Measurements from ENCODE around the gene CA9. TPM values are rescaled to one million over a fixed set of nuclear protein-coding genes. Genes with fewer than 3 reads are reported as not detected.
A peak's percentile ranks its signal among the peaks of the same experiment; 100 is the strongest.

CA9 gene
- total and polyA plus RNA-seq, 9 of the 15 experiments (the other 6 are each of a cell fraction or from before 2014, with no cell fraction given), result 0.15 to 10.6 (median 0.60) TPM; not detected in 4

DNA sequence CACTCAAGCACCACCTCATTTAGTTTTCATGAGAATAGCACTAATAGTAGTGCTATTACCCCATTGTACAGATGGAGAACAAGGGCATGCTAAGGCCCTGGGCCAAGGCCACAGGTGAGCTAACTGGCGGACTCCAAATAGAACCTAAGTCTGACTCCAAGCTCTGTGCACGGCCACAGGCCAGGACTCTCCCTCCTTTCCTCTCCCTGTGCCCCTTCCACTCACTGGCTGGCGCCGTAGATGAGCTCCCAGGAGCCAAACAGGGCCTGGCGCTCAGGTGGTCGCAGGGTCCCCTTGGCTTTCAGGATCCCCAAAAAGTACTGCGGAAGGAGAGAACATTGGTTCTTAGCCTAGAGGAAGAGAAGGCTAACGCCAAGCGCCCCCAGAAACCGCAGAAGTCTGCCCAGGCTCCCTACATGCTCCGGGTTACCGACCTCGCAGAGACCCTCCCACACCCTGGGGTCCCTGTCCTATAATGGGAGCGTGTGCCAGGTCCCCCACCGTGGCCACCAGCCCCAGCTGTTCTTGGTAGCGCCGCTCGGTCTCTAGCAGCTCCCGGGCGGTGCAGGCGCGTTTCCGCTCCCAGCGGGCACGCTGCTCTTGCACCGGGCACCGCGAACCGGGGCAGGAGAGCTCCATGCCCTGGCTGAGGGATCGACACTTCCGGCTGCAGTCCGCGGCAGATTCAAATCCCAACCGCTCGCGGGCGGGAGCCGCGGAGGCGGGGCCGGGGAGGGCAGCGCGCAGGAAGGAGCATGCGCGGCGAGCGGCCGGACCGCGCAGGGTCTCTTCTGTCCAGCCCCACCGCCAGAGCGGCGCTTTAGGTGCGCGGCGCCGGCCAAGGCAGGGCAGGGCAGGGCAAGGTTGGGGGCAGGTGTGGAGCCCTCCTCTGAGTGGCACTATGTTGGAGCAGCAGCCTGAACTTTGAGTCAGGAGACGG, 8.9 kb upstream of the CA9 start, which contains the start of gene ARHGEF39 (continued):
- TF ChIP-seq, protein P1, sequence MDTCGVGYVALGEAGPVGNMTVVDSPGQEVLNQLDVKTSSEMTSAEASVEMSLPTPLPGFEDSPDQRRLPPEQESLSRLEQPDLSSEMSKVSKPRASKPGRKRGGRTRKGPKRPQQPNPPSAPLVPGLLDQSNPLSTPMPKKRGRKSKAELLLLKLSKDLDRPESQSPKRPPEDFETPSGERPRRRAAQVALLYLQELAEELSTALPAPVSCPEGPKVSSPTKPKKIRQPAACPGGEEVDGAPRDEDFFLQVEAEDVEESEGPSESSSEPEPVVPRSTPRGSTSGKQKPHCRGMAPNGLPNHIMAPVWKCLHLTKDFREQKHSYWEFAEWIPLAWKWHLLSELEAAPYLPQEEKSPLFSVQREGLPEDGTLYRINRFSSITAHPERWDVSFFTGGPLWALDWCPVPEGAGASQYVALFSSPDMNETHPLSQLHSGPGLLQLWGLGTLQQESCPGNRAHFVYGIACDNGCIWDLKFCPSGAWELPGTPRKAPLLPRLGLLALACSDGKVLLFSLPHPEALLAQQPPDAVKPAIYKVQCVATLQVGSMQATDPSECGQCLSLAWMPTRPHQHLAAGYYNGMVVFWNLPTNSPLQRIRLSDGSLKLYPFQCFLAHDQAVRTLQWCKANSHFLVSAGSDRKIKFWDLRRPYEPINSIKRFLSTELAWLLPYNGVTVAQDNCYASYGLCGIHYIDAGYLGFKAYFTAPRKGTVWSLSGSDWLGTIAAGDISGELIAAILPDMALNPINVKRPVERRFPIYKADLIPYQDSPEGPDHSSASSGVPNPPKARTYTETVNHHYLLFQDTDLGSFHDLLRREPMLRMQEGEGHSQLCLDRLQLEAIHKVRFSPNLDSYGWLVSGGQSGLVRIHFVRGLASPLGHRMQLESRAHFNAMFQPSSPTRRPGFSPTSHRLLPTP (IDR thresholded peaks at IDR 0.05; ENCODE audit: borderline replicate concordance, extremely low read depth, insufficient read length), result no peak
- no peak for TF ChIP-seq CAMTA2 (CRISPR knock-in tag; conservative IDR thresholded peaks at IDR 0.05)
- TF ChIP-seq MYBL2 (IDR thresholded peaks at IDR 0.05; ENCODE audit: low read depth), result peak; percentile 98
- peak; percentile 94; the same call in 1 of the 2 replicates for TF ChIP-seq MYBL2 (CRISPR knock-in tag; IDR thresholded peaks at IDR 0.05; ENCODE audit: borderline replicate concordance)
- no peak for TF ChIP-seq EWSR1 (IDR thresholded peaks at IDR 0.05; ENCODE audit: borderline replicate concordance, low read depth, partially characterized antibody)
- TF ChIP-seq BRCA1 (IDR thresholded peaks at IDR 0.05), result no peak
- no peak for TF ChIP-seq BRCA1 (CRISPR knock-in tag; IDR thresholded peaks at IDR 0.05)
- TF ChIP-seq ZNF408 (CRISPR knock-in tag; IDR thresholded peaks at IDR 0.05; ENCODE audit: low read depth), result no peak
- peak; percentile 82 for TF ChIP-seq GABPB1 (CRISPR knock-in tag; IDR thresholded peaks at IDR 0.05)
- no peak for TF ChIP-seq MTA2 (IDR thresholded peaks at IDR 0.05; ENCODE audit: low read depth)
- no peak for TF ChIP-seq ZNF766 (CRISPR knock-in tag; conservative IDR thresholded peaks at IDR 0.05)
- peak; percentile 31; the same call in 1 of the 2 replicates for TF ChIP-seq CBX1 (IDR thresholded peaks at IDR 0.05; ENCODE audit: low read depth)
- TF ChIP-seq TCF3 (CRISPR knock-in tag; IDR thresholded peaks at IDR 0.05), result no peak
- TF ChIP-seq RAD51 (IDR thresholded peaks at IDR 0.05; ENCODE audit: borderline replicate concordance, low read depth), result no peak
- TF ChIP-seq ZNF224 (CRISPR knock-in tag; IDR thresholded peaks at IDR 0.05), result no peak
- TF ChIP-seq ZNF77 (CRISPR knock-in tag; IDR thresholded peaks at IDR 0.05), result no peak
- TF ChIP-seq ATF1 (CRISPR knock-in tag; IDR thresholded peaks at IDR 0.05), result no peak
- 0 out of 2 replicates have a peak, but pooled peaks have one; percentile 13 for TF ChIP-seq ATF1 (tag; IDR thresholded peaks at IDR 0.05)
- TF ChIP-seq L3MBTL2 (IDR thresholded peaks at IDR 0.05), result peak; percentile 47
- no peak for TF ChIP-seq RREB1 (CRISPR knock-in tag; IDR thresholded peaks at IDR 0.05)

Measured in K562 (cell line).